Measurements from ENCODE around the gene ACAP3.
"Not testable (repeated sequence)": the region's sequence is repeated elsewhere in the genome, so short reads cannot be mapped to it uniquely, and the experiment has no call there.

ACAP3 gene

DNA sequence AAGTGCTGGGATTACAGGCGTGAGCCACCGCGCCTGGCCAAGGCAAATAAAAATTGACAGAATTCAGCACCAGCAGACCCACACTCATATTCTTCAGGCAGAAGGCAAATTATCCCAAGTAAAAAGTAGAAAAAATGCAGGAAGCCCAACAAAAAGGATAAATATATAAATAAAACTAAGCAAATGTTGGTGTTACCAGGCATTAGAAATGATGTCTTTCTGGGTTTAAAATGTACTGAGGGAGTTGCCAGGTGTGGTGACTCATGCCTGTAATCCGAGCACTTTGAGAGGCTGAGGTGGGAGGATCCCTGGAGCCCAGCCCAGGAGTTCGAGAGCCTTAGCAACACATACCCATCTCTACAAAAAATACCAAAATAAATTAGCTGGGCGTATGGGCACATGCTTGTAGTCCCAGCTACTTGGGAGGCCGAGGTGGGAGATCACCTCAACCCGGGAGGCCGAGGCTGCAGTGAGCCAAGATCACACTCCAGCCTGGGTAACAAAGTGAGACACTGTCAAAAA lies 10.5 kb upstream of the ACAP3 start:
- H3K4me1 ChIP-seq (ENCODE audit: insufficient read depth, low read length), result peaks cover 27% of the 10 kb centered on the region
- peaks cover 45% of the 10 kb centered on the region for H3K36me3 ChIP-seq (ENCODE audit: insufficient read depth, low read length)
- H3K9me3 ChIP-seq (ENCODE audit: low read length), result no peaks in the 10 kb centered on the region
- no peaks in the 10 kb centered on the region for H3K27me3 ChIP-seq (ENCODE audit: control insufficient read depth in 1 of 2, insufficient read depth in 2 of 2, low read length in 2 of 2)
- no peak overlapping the region for H3K4me3 ChIP-seq (ENCODE audit: low read depth in 1 of 2, low read length in 2 of 2)
- peak overlapping the region; percentile 61 for H3K27ac ChIP-seq (ENCODE audit: low read depth, low read length)
- H3K9ac ChIP-seq (ENCODE audit: low read length), result no peak overlapping the region

DNA sequence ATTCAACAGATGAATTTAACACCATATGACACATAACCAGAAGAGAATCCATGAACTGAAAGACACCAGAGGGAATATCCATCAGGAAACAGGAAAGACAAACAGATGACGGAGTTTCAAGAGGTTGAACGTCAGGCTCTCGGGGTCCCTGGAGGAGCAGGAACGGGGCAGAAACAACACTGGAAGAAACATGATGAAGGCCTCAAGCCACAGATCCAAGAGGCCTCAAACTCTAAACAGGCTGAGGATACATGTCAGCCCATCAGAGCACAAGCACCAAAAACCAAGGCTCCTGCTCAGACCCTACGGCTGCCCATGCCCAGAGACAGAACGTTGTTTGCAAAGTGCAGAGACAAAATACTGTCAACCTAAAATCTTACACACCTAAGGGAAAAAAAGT lies 9.7 kb upstream of the ACAP3 start:
- Histone ChIP-seq H3K4me3 (ENCODE audit: low read depth in 1 of 2, low read length in 2 of 2) (no peak overlapping the region), H3K36me3 (ENCODE audit: insufficient read depth, low read length) (peaks cover 53% of the 10 kb centered on the region), H3K27ac (ENCODE audit: low read depth, low read length) (peak overlapping the region; percentile 24), H3K9ac (ENCODE audit: low read length) (no peak overlapping the region), H3K27me3 (ENCODE audit: control insufficient read depth in 1 of 2, insufficient read depth in 2 of 2, low read length in 2 of 2) (no peaks in the 10 kb centered on the region), H3K9me3 (ENCODE audit: low read length) (no peaks in the 10 kb centered on the region), H3K4me1 (ENCODE audit: insufficient read depth, low read length) (peaks cover 26% of the 10 kb centered on the region)

DNA sequence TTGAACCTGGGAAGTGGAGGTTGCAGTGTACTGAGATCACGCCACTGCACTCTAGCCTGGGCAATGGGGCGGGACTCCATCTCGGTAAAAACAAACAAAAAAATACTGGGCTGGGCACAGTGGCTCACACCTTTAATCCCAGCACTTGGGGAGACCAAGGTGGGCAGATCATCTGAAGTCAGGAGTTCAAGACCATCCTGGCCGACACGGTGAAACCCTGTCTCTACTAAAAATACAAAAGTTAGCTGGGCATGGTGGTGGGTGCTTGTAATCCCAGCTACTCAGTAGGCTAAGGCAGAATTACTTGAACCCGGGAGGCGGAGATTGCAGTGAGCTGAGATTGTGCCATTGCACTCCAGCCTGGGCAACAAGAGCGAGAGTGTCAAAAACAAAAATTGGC lies 8.5 kb upstream of the ACAP3 start:
- peaks cover 20% of the 10 kb centered on the region for H3K4me1 ChIP-seq (ENCODE audit: insufficient read depth, low read length)
- not testable (repeated sequence) for H3K27me3 ChIP-seq (ENCODE audit: control insufficient read depth in 1 of 2, insufficient read depth in 2 of 2, low read length in 2 of 2); H3K27ac ChIP-seq (ENCODE audit: low read depth, low read length); H3K9ac ChIP-seq (ENCODE audit: low read length); H3K9me3 ChIP-seq (ENCODE audit: low read length); H3K4me3 ChIP-seq (ENCODE audit: low read depth in 1 of 2, low read length in 2 of 2)
- peaks cover 60% of the 10 kb centered on the region for H3K36me3 ChIP-seq (ENCODE audit: insufficient read depth, low read length)

DNA sequence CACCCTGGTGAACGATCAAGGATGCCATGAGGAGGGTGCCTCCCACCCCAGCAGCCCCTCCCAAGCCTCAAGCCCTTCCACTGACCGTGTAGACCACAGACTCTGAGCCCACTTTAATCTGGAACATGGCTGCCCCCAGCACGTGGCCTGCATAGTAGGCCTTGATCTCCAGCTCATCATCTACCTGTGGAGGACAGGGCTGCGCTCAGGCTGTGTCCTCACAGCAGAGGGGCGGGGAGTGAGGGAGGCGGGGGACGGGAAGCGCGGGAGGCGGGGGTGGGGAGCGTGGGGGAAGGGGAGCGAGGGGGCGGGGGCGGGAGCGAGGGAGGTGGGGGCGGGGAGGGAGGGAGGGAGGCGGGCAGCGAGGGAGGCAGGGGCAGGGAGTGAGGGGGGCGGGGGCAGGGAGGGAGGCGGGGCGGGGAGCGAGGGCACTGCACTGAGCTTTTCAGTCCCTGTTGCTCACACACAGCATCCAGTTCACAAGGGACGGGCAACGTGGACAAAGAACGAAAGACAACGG lies 7.8 kb upstream of the ACAP3 start:
- H3K27me3 ChIP-seq (ENCODE audit: control insufficient read depth in 1 of 2, insufficient read depth in 2 of 2, low read length in 2 of 2), result no peaks in the 10 kb centered on the region
- H3K27ac ChIP-seq (ENCODE audit: low read depth, low read length), result no peak overlapping the region
- H3K9ac ChIP-seq (ENCODE audit: low read length), result no peak overlapping the region
- peaks cover 20% of the 10 kb centered on the region for H3K4me1 ChIP-seq (ENCODE audit: insufficient read depth, low read length)
- H3K9me3 ChIP-seq (ENCODE audit: low read length), result no peaks in the 10 kb centered on the region
- H3K36me3 ChIP-seq (ENCODE audit: insufficient read depth, low read length), result peaks cover 63% of the 10 kb centered on the region
- no peak overlapping the region for H3K4me3 ChIP-seq (ENCODE audit: low read depth in 1 of 2, low read length in 2 of 2)

DNA sequence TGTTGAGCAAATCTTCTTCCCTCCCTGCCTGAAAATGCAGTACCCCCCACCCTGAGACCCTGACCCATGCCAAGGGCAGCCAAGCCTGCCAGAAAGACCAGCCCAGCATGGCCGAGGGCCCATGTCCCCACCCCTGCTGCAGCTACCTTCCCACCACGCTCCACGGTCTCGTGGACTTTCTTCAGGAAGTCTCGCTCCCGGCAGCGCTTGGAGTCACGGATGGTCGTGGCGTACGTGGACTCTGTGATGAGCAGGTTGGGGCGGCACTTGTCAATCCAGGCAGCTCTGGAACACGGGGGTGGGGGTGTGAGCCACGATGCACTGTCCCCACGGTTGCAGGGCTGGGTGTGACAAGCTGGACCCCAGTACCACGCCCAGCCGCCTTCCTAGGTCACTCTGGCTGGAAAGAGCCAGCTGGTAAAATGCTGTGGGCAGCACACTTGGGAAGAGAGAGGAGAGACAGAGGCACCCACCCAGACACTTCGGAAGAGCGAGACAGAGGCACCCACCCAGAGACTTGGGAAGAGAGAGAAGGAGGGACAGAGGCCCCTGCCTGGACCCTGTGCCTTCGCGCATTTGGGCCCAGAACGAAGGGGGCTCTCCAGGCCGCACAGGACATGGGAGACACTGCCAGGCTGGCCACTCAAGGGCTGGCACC lies 7.1 kb upstream of the ACAP3 start:
- Histone ChIP-seq H3K4me3 (ENCODE audit: low read depth in 1 of 2, low read length in 2 of 2) (no peak overlapping the region), H3K9ac (ENCODE audit: low read length) (no peak overlapping the region), H3K9me3 (ENCODE audit: low read length) (no peaks in the 10 kb centered on the region), H3K27ac (ENCODE audit: low read depth, low read length) (no peak overlapping the region), H3K27me3 (ENCODE audit: control insufficient read depth in 1 of 2, insufficient read depth in 2 of 2, low read length in 2 of 2) (no peaks in the 10 kb centered on the region), H3K36me3 (ENCODE audit: insufficient read depth, low read length) (peaks cover 62% of the 10 kb centered on the region), H3K4me1 (ENCODE audit: insufficient read depth, low read length) (peaks cover 21% of the 10 kb centered on the region)

DNA sequence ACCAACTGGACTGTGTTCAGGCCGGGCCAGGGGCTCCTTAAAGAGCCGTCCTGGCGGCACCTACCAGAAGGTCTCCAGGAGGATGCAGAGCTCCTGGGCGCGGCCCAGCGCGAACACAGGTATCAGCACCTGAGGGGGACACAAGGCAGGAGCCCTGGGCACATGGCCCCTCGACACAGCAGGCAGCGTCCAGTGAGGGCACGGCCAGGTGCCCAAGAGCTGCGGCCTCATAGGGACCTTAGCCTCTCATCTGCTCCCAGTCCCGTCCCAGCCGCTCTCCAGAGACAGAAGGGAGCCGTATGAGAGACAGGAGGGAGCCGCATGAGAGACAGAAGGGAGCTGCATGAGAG lies 6.5 kb upstream of the ACAP3 start:
- Histone ChIP-seq H3K4me1 (ENCODE audit: insufficient read depth, low read length) (peaks cover 22% of the 10 kb centered on the region), H3K36me3 (ENCODE audit: insufficient read depth, low read length) (peaks cover 56% of the 10 kb centered on the region), H3K27ac (ENCODE audit: low read depth, low read length) (no peak overlapping the region), H3K9ac (ENCODE audit: low read length) (no peak overlapping the region), H3K9me3 (ENCODE audit: low read length) (no peaks in the 10 kb centered on the region), H3K27me3 (ENCODE audit: control insufficient read depth in 1 of 2, insufficient read depth in 2 of 2, low read length in 2 of 2) (no peaks in the 10 kb centered on the region), H3K4me3 (ENCODE audit: low read depth in 1 of 2, low read length in 2 of 2) (no peak overlapping the region)

DNA sequence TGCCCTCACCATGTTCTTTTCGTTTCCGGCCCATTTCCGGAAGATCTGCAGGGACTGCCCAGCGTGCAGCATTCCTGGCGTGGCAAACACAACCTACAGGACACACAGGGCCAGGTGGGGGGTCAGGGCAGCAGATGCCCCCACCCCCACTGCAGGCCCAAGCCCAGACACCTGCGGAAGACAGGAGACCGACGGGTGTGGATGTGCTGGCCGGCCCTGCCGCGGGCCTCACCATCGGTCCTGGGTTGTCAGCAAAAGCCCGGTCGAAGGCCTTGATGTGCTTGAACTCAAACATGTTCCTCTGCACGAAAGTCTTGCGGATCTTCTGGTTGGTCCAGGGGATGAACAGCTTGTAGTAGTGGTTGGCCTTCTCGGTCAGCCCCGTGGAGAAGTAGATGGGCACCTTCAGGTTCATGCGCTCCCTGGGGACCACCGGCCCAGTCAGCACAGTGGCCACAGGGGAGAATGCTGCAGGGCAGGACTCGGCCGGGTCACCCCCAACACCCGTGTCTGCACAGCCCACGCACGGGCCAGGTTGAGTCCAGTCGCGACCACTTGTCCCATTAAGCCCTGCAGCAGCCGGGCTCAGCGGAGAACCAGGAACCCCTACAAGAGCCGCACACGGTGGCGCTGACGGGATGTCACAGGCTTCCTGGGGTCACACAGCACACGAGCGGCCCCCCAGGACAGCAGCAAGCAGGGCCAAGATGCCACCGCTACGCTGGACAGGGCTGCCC lies 5.9 kb upstream of the ACAP3 start:
- Histone ChIP-seq H3K36me3 (ENCODE audit: insufficient read depth, low read length) (peaks cover 53% of the 10 kb centered on the region), H3K4me3 (ENCODE audit: low read depth in 1 of 2, low read length in 2 of 2) (no peak overlapping the region), H3K9me3 (ENCODE audit: low read length) (no peaks in the 10 kb centered on the region), H3K9ac (ENCODE audit: low read length) (no peak overlapping the region), H3K4me1 (ENCODE audit: insufficient read depth, low read length) (peaks cover 17% of the 10 kb centered on the region), H3K27ac (ENCODE audit: low read depth, low read length) (no peak overlapping the region), H3K27me3 (ENCODE audit: control insufficient read depth in 1 of 2, insufficient read depth in 2 of 2, low read length in 2 of 2) (no peaks in the 10 kb centered on the region)

DNA sequence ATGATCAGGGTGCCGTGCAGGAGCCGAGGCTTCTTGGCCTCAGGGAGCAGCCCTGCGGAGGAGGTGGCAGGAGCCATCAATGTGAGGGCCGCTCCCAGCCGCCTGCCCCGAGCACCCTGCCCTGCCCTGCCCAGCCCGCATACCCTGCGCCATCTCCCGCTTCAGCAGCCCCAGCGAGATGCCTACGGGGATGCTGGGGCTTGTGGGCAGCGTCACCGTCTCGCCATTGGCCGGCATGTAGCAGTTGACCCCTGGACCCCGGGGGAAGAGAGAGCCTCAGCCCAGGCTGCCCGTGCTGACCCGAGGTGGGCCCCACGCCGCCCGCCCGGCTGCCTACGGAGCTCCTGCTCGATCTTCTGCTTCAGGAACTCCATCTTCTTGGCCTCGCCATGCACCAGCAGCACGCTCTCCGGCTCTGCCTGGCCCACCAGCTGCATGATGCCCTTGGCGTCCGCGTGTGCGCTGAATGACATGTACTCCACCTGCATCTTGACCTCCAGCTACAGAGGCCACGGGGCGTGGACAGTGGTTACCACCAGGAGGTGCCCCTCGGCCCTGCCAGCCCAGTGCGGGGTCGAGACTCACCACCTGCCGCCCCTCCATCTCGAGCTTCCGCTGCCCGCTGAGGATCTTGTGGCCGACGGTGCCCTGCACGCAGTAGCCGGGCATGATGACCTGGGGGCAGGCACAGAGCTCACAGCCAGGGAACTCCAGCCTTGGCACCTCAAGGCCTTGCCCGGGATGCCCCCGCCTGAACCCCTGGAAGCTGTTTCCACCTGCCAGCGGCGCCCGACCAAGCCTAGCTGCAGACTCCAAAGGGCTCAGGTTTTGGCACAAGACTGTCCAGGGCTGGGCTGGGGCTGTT lies 5.0 kb upstream of the ACAP3 start:
- H3K4me3 ChIP-seq (ENCODE audit: low read depth in 1 of 2, low read length in 2 of 2), result no peak overlapping the region
- no peak overlapping the region for H3K9ac ChIP-seq (ENCODE audit: low read length)
- H3K27ac ChIP-seq (ENCODE audit: low read depth, low read length), result no peak overlapping the region
- H3K4me1 ChIP-seq (ENCODE audit: insufficient read depth, low read length), result peaks cover 7% of the 10 kb centered on the region
- H3K9me3 ChIP-seq (ENCODE audit: low read length), result no peaks in the 10 kb centered on the region
- peaks cover 53% of the 10 kb centered on the region for H3K36me3 ChIP-seq (ENCODE audit: insufficient read depth, low read length)
- H3K27me3 ChIP-seq (ENCODE audit: control insufficient read depth in 1 of 2, insufficient read depth in 2 of 2, low read length in 2 of 2), result no peaks in the 10 kb centered on the region

DNA sequence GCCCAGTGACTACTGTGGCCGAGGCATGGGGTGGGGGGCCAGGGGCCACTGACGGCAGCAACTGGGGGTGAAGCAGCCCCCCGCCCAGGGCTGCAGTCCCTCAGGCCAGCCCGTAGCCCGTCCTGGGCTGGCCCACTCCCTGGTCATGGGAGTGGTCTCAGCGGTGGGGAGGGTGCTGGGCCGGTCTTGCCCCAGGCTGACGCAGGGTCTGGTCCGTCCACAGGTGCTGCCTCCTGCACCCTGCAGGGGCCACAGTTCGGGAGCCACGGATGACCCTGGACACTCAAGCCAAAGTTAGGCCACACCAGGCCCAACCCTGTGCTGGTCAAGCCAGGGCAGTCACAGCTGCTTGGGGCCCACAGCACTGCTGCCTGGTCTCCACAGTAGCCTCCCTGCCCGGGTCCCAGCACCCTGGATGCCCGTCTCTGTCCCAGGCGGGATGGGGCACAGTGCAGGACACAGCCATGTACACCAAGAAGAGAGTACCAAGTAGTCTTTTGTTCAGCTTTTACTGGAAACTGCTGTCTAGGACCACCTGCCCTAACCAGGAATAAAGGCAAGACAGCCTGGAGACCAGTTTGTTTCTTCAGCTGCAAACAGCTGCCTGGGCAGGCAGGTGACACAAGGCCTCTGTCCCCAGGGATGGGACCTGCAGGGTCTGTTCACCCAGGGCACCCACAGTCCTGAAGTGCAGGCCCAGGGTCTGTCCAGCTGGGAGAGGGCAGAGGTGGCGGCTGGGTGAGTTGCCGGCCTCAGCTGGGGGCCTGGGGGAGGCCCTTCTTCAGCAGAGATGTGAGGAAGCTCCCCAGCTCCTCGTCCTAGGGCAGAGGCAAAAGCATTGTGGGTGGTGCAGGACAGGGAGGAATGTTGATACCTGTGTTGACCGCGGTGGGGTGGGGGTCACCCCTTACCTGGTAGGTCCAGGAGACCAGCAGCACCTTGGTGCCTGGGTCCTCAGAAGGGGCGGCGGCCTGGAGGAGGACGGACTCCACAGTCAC lies 3.7 kb upstream of the ACAP3 start:
- H3K9me3 ChIP-seq (ENCODE audit: low read length), result no peaks in the 10 kb centered on the region
- peaks cover 9% of the 10 kb centered on the region for H3K4me1 ChIP-seq (ENCODE audit: insufficient read depth, low read length)
- no peak overlapping the region for H3K9ac ChIP-seq (ENCODE audit: low read length)
- H3K27ac ChIP-seq (ENCODE audit: low read depth, low read length), result no peak overlapping the region
- H3K36me3 ChIP-seq (ENCODE audit: insufficient read depth, low read length), result peaks cover 47% of the 10 kb centered on the region
- H3K4me3 ChIP-seq (ENCODE audit: low read depth in 1 of 2, low read length in 2 of 2), result no peak overlapping the region
- H3K27me3 ChIP-seq (ENCODE audit: control insufficient read depth in 1 of 2, insufficient read depth in 2 of 2, low read length in 2 of 2), result no peaks in the 10 kb centered on the region

DNA sequence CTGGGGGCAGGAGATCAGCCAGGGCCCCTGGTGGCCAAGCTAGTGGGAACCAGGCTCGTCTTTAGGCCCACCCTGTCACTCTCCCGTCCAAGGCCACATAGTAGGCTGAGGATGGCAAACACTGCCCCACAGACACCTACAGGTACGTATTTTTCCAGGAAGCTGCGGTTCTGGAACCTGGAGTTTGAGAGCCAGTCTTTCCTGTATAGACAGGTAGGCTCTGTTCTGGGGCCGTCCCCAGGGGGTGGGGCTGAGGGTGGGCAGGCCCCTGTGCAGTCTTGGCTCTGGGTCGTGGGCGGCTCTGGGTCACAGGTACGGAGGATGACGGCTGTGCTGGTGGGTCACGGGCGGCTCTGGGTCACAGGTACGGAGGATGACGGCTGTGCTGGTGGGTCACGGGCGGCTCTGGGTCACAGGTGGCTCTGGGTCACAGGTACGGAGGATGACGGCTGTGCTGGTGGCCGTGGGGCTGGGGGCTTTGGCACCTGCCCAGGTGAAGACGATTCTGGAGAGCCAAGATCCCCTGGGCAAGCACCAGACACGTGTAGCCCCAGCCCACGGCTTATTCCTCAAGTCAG lies 2.8 kb upstream of the ACAP3 start:
- peaks cover 41% of the 10 kb centered on the region for H3K36me3 ChIP-seq (ENCODE audit: insufficient read depth, low read length)
- H3K4me3 ChIP-seq (ENCODE audit: low read depth in 1 of 2, low read length in 2 of 2), result no peak overlapping the region
- no peak overlapping the region for H3K9ac ChIP-seq (ENCODE audit: low read length)
- no peaks in the 10 kb centered on the region for H3K9me3 ChIP-seq (ENCODE audit: low read length)
- H3K27ac ChIP-seq (ENCODE audit: low read depth, low read length), result no peak overlapping the region
- no peaks in the 10 kb centered on the region for H3K27me3 ChIP-seq (ENCODE audit: control insufficient read depth in 1 of 2, insufficient read depth in 2 of 2, low read length in 2 of 2)
- peaks cover 18% of the 10 kb centered on the region for H3K4me1 ChIP-seq (ENCODE audit: insufficient read depth, low read length)

All from muscle layer of colon (tissue), 2 donors.